Natural killer cell (primary cell): ENCODE results near the gene SGCG. TPM values are rescaled to one million over a fixed set of nuclear protein-coding genes. Genes with fewer than 3 reads are reported as not detected.

Experiments
- ATAC-seq, 3 donors: fragments of 150-1000 bp in 2 of 3; fragments of 200-7000 bp in 1 of 3; cut with Tn5 transposase; 1 replicate in 1 of 3; 2 replicates in 2 of 3; pipeline ENCODE4 v1.10.0; 2021; ENCODE audit warnings: mild to moderate bottlenecking in 2 of 3, moderate library complexity in 2 of 3
- DNase-seq, 2 donors: peaks; one replicate each; pipeline versions ENCODE4 v3.0.0 to v3.0.0-alpha.2; 2013 to 2021; ENCODE audit warnings: mixed read lengths in 1 of 2
- H3K27ac ChIP-seq: one replicate; pipeline ENCODE4 v1.5.1; 2013; ENCODE audit warnings: mild to moderate bottlenecking, low read length
- H3K27me3 ChIP-seq: one replicate; pipeline ENCODE4 v1.6.1; 2013; ENCODE audit warnings: low read length; ENCODE audit not compliant: control insufficient read depth, insufficient read depth
- H3K36me3 ChIP-seq: one replicate; pipeline ENCODE4 v1.6.1; 2013; ENCODE audit warnings: low read length; ENCODE audit not compliant: control insufficient read depth, insufficient read depth
- H3K4me1 ChIP-seq: one replicate; pipeline ENCODE4 v1.6.1; 2013; ENCODE audit warnings: low read length; ENCODE audit not compliant: control insufficient read depth, insufficient read depth
- H3K4me3 ChIP-seq: one replicate; pipeline ENCODE4 v1.5.1; 2013; ENCODE audit warnings: low read length
- H3K9me3 ChIP-seq: one replicate; pipeline ENCODE4 v1.6.1; 2013; ENCODE audit warnings: low read length; ENCODE audit not compliant: control insufficient read depth, insufficient read depth
- H3K27ac Mint-ChIP-seq, 2 donors: one replicate each; pipeline ENCODE4 v1.8.0; 2022; ENCODE audit warnings: mild to moderate bottlenecking in 2 of 2, mixed read lengths in 2 of 2, moderate library complexity in 1 of 2
- H3K27me3 Mint-ChIP-seq, 2 donors: one replicate each; pipeline ENCODE4 v1.8.0; 2022; ENCODE audit warnings: low read depth in 2 of 2, mixed read lengths in 2 of 2
- H3K36me3 Mint-ChIP-seq: one replicate; pipeline ENCODE4 v1.8.0; 2022; ENCODE audit warnings: mixed read lengths
- H3K4me1 Mint-ChIP-seq, 2 donors: one replicate each; pipeline ENCODE4 v1.8.0; 2022; ENCODE audit warnings: mixed read lengths in 2 of 2
- H3K4me3 Mint-ChIP-seq: one replicate; pipeline ENCODE4 v1.8.0; 2022; ENCODE audit warnings: mild to moderate bottlenecking, moderate library complexity, mixed read lengths
- H3K9me3 Mint-ChIP-seq, 2 donors: one replicate each; pipeline ENCODE4 v1.8.0; 2022; ENCODE audit warnings: mixed read lengths in 2 of 2
- WGBS: methylation state at CpG from one replicate; pipeline ENCODE4 v1.1.7; 2013; ENCODE audit warnings: missing lambda C conversion rate; ENCODE audit not compliant: insufficient coverage; 5-methylcytosine and 5-hydroxymethylcytosine counted together
- intact Hi-C: fragments of 100-400 bp; cut with micrococcal nuclease; formaldehyde crosslinking; loops from one replicate; pipeline ENCODE4 v1.14.2; 2022
- total RNA-seq, 4 donors: library from RNA; stranded (reverse); fragments of 120-200 nt in 1 of 4; gene quantifications; one replicate each; pipeline versions ENCODE4 v1.2.3 to v1.2.4, GENCODE V29; 2013 to 2022
- TF ChIP-seq, protein P1 (sequence below): fragments of 200-600 bp; IDR thresholded peaks from one replicate; pipeline ENCODE4 v1.8.0; 2022; ENCODE audit warnings: antibody characterized with exemption

Gene SGCG
- total RNA-seq, 3 donors from 2014 or later (not counting 1 experiment from before 2014, with no cell fraction given) = not detected

DNA sequence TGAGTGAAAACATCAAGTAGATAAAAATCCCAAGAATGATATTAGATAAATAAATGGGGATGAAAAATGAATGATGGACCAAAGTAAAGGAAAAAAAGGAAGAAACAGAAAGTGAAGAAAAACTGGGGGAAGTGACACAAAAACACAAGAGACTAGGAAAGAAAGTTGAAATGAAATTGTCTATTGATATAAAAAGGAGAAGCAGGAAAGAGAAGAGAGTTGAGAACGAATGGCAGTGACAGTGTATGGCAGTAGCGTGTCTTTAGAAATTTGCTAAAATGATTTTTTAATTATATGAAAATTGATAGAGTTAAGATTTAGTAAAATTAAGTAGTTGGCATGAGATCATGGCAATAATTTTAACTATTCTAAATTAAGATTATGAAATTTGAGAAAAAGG, 36.3 kb upstream of the SGCG start:
- no peak overlapping the region for H3K4me3 ChIP-seq
- intact Hi-C loops = no loop called here
- DNase-seq (no peak), ATAC-seq (no peak)
- H3K27ac ChIP-seq = no peak overlapping the region
- TF ChIP-seq, protein P1, sequence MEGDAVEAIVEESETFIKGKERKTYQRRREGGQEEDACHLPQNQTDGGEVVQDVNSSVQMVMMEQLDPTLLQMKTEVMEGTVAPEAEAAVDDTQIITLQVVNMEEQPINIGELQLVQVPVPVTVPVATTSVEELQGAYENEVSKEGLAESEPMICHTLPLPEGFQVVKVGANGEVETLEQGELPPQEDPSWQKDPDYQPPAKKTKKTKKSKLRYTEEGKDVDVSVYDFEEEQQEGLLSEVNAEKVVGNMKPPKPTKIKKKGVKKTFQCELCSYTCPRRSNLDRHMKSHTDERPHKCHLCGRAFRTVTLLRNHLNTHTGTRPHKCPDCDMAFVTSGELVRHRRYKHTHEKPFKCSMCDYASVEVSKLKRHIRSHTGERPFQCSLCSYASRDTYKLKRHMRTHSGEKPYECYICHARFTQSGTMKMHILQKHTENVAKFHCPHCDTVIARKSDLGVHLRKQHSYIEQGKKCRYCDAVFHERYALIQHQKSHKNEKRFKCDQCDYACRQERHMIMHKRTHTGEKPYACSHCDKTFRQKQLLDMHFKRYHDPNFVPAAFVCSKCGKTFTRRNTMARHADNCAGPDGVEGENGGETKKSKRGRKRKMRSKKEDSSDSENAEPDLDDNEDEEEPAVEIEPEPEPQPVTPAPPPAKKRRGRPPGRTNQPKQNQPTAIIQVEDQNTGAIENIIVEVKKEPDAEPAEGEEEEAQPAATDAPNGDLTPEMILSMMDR = no peak
- Mint-ChIP-seq H3K36me3 (no peaks in the 10 kb centered on the region), H3K9me3 (no peaks in the 10 kb centered on the region), H3K4me3 (no peak overlapping the region), H3K27me3 (no peaks in the 10 kb centered on the region), H3K27ac (no peak overlapping the region), H3K4me1 (no peaks in the 10 kb centered on the region)
- H3K27me3 ChIP-seq = no peaks in the 10 kb centered on the region
- H3K9me3 ChIP-seq = no peaks in the 10 kb centered on the region
- no peaks in the 10 kb centered on the region for H3K36me3 ChIP-seq
- H3K4me1 ChIP-seq = no peaks in the 10 kb centered on the region
- WGBS = 87% methylated on average over 2 of the region's 2 CpGs

DNA sequence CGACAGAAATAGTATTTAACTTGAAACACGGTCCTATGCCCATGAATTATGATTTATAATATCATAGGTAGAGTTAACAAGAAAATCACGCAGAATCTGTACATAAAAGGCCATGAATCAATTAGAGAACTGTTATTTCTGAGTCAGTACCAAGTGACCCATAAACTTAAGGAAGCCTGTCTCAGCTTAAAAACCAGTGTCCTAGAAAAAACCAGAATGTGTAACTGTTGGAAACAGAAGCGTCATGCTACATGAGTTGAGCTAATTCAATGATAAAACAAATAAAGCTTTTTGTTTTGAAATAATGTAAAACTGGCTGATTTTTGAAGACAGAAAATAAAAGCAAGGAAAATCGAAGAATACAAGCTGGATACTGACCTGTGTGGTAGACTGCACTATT, 34.8 kb upstream of the SGCG start:
- no peaks in the 10 kb centered on the region for H3K4me1 Mint-ChIP-seq
- no peak for DNase-seq
- no peak overlapping the region for H3K4me3 Mint-ChIP-seq
- WGBS = 71% methylated on average over 3 of the region's 5 CpGs
- Histone ChIP-seq H3K9me3 (no peaks in the 10 kb centered on the region), H3K4me3 (no peak overlapping the region), H3K27me3 (no peaks in the 10 kb centered on the region), H3K36me3 (no peaks in the 10 kb centered on the region), H3K27ac (no peak overlapping the region), H3K4me1 (no peaks in the 10 kb centered on the region)
- intact Hi-C loops = no loop called here
- H3K9me3 Mint-ChIP-seq = no peaks in the 10 kb centered on the region
- H3K36me3 Mint-ChIP-seq = no peaks in the 10 kb centered on the region
- no peak for ATAC-seq
- H3K27me3 Mint-ChIP-seq = no peaks in the 10 kb centered on the region
- TF ChIP-seq, protein P1 = no peak
- H3K27ac Mint-ChIP-seq = no peak overlapping the region

DNA sequence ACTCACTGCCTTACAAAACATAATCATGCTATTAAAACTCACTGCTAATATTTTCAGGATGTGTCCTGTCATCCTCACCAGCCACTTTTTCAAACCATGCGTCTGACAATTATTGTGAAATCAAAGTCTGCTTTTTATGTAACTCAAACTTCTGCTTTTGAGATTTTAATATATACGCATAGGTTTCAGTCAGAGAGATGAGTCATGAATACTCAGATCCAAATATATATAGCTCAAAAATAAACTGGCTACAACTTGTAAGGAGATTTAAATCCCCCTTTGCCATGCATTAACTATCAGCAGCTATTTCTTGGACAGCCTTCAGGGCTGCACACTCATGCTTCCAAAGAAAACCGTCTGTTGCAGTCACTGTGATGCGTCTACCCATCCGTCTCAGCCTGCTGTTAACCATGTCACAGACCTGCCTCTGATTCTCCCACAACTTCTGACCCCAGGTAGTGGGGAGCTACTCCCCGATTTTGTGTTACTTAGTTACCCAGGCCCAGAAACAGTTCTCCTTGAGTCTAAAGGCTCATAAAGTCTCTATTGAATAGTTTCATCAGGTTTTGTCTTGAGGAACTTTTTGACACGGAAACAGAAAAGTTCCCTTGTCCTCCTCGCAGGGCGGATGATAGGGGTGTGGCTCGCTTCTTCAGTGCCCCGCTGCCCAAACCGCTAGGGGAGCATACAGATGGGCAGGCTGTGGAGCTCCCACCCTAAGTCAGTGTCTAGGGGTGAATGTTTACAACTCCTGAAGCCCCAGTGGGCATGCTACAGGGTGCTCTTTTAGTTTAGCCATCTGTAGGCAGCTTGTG, 33.8 kb upstream of the SGCG start:
- Histone ChIP-seq H3K4me1 (no peaks in the 10 kb centered on the region), H3K4me3 (no peak overlapping the region), H3K9me3 (no peaks in the 10 kb centered on the region), H3K27me3 (no peaks in the 10 kb centered on the region), H3K36me3 (no peaks in the 10 kb centered on the region), H3K27ac (no peak overlapping the region)
- ATAC-seq = no peak
- H3K9me3 Mint-ChIP-seq = peaks cover 0 to 2% of the 10 kb centered on the region in 2 donors
- H3K27me3 Mint-ChIP-seq = no peaks in the 10 kb centered on the region
- DNase-seq = no peak
- WGBS = 59% methylated on average over 11 of the region's 12 CpGs
- H3K4me3 Mint-ChIP-seq = no peak overlapping the region
- TF ChIP-seq, protein P1 = no peak
- H3K4me1 Mint-ChIP-seq = no peaks in the 10 kb centered on the region
- no peaks in the 10 kb centered on the region for H3K36me3 Mint-ChIP-seq
- intact Hi-C loops = no loop called here
- no peak overlapping the region for H3K27ac Mint-ChIP-seq

DNA sequence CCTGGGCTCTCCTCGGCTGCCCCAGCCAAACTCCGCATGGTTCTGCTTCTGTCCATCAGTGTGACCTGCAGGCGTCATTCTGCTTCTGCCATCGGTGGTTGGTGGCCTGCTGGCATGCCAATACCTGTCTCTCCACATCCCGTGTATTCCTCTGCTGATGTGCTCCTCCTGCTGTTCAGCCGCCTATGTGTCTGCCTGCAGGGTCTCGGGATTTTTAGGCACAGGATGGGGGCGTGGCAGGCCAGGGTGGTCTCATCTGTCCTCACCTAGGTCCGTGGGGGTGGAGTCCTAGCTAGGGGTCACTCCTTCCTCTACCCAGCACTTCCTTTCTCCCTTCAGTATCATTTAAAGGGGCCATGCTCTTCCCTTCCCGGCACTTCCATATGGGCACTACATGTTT, 33.0 kb upstream of the SGCG start:
- DNase-seq (no peak), ATAC-seq (no peak)
- H3K36me3 ChIP-seq = no peaks in the 10 kb centered on the region
- 85% methylated on average over 10 of the region's 10 CpGs for WGBS
- Mint-ChIP-seq H3K4me3 (no peak overlapping the region), H3K4me1 (no peaks in the 10 kb centered on the region), H3K27ac (no peak overlapping the region), H3K9me3 (peaks cover 0 to 2% of the 10 kb centered on the region in 2 donors), H3K27me3 (no peaks in the 10 kb centered on the region), H3K36me3 (no peaks in the 10 kb centered on the region)
- intact Hi-C loops = no loop called here
- TF ChIP-seq, protein P1 = no peak
- no peaks in the 10 kb centered on the region for H3K27me3 ChIP-seq
- no peak overlapping the region for H3K27ac ChIP-seq
- H3K9me3 ChIP-seq = no peaks in the 10 kb centered on the region
- no peak overlapping the region for H3K4me3 ChIP-seq
- no peaks in the 10 kb centered on the region for H3K4me1 ChIP-seq
